Thymus (tissue), 11 donors: ENCODE measurements around the gene ZNF740. TPM values are rescaled to one million over a fixed set of nuclear protein-coding genes. Genes with fewer than 3 reads are reported as not detected.

Experiments
- DNase-seq, 9 donors: peaks; one replicate each; pipeline ENCODE4 v3.0.0-alpha.2; 2013; ENCODE audit warnings: low spot score in 9 of 9, low read depth in 6 of 9, missing footprints in 1 of 9
- H3K27ac ChIP-seq, 2 donors: one replicate each; pipeline ENCODE4 v1.5.1; 2013; ENCODE audit warnings: control low read depth in 1 of 2, low read depth in 1 of 2, low read length in 1 of 2, mild to moderate bottlenecking in 1 of 2, moderate library complexity in 1 of 2
- H3K27me3 ChIP-seq, 2 donors: one replicate each; pipeline ENCODE4 v1.5.1; 2013; ENCODE audit warnings: low read length in 1 of 2; ENCODE audit not compliant: control insufficient read depth in 2 of 2, insufficient read depth in 1 of 2
- H3K36me3 ChIP-seq, 2 donors: one replicate each; pipeline ENCODE4 v1.5.1; 2013; ENCODE audit warnings: low read length in 1 of 2, mild to moderate bottlenecking in 1 of 2, moderate library complexity in 1 of 2; ENCODE audit not compliant: control insufficient read depth in 2 of 2, insufficient read depth in 2 of 2
- H3K4me1 ChIP-seq, 2 donors: one replicate each; pipeline ENCODE4 v1.5.1; 2013; ENCODE audit warnings: low read length in 2 of 2; ENCODE audit not compliant: control insufficient read depth in 2 of 2, insufficient read depth in 2 of 2
- H3K4me3 ChIP-seq, 2 donors: one replicate each; pipeline ENCODE4 v1.5.1; 2013; ENCODE audit warnings: low read length in 2 of 2, control low read depth in 1 of 2, mild to moderate bottlenecking in 1 of 2
- H3K9me3 ChIP-seq, 2 donors: one replicate each; pipeline ENCODE4 v1.5.1; 2013; ENCODE audit warnings: low read length in 1 of 2, mild to moderate bottlenecking in 1 of 2; ENCODE audit not compliant: control insufficient read depth in 2 of 2, insufficient read depth in 1 of 2
- WGBS: extraction: QIAGEN DNeasy Blood & Tissue Kit; methylation state at CpG from one replicate; pipeline ENCODE4 v1.1.7; 2013; 5-methylcytosine and 5-hydroxymethylcytosine counted together
- polyA plus RNA-seq: library from polyadenylated mRNA; stranded (reverse); fragments of 200-250 nt; gene quantifications from one replicate; pipeline ENCODE4 v1.2.3, GENCODE V29; 2013
- total RNA-seq: library from RNA; stranded (reverse); fragments of 120-200 nt; gene quantifications from one replicate; pipeline ENCODE4 v1.2.4, GENCODE V29; 2013
- donor health status: healthy.

ZNF740 gene
- total and polyA plus RNA-seq, 2 donors, result 10.3 to 22.6 TPM

GRCh38 chr12:53204351-53204750 lies 23.8 kb downstream of the ZNF740 start:
- Histone ChIP-seq H3K27ac (no peak overlapping the region), H3K27me3 (no peaks in the 10 kb centered on the region), H3K4me3 (no peak overlapping the region), H3K9me3 (no peaks in the 10 kb centered on the region), H3K36me3 (no peaks in the 10 kb centered on the region), H3K4me1 (peaks cover 14 to 58% of the 10 kb centered on the region in 2 donors)
- no peak for DNase-seq
- 100% methylated on average over 1 of the region's 1 CpG for WGBS

GRCh38 chr12:53205747-53206419 lies 25.4 kb downstream of the ZNF740 start:
- 57% methylated on average over 7 of the region's 7 CpGs for WGBS

GRCh38 chr12:53207042-53207441 lies 26.5 kb downstream of the ZNF740 start, which contains the start of gene ITGB7:
Gene ITGB7, minus strand, starts transcription at chr12:53207251. Its CDS starts 6,808 bp downstream, at chr12:53200443.
- WGBS, result 14% methylated on average over 5 of the region's 5 CpGs
- peaks cover 9 to 39% of the 10 kb centered on the region in 2 donors for H3K4me1 ChIP-seq
- DNase-seq, result peak in 3 of 9 donors; percentile 51 to 81 (median 71)
- no peaks in the 10 kb centered on the region for H3K27me3 ChIP-seq
- H3K9me3 ChIP-seq, result no peaks in the 10 kb centered on the region
- H3K27ac ChIP-seq, result peak within 1 kb of the TSS; percentile 59 to 67
- H3K36me3 ChIP-seq, result peaks cover 4 to 7% of the 10 kb centered on the region in 2 donors
- H3K4me3 ChIP-seq, result peak within 1 kb of the TSS; percentile 14 to 31

More at GRCh38 chr12:53205747-53206419, 25.4 kb downstream of the ZNF740 start:
- Histone ChIP-seq H3K4me3 (no peak overlapping the region), H3K27me3 (no peaks in the 10 kb centered on the region), H3K36me3 (peaks cover 0 to 3% of the 10 kb centered on the region in 2 donors), H3K9me3 (no peaks in the 10 kb centered on the region), H3K27ac (peak overlapping the region in 1 of 2 donors; percentile 31), H3K4me1 (peaks cover 12 to 44% of the 10 kb centered on the region in 2 donors)
- DNase-seq, result no peak

- Histone ChIP-seq H3K4me1 (peaks cover 9 to 41% of the 10 kb centered on the region in 2 donors), H3K27me3 (no peaks in the 10 kb centered on the region)
- WGBS, result 60% methylated on average over 2 of the region's 2 CpGs
These were observed 27.9 kb downstream of the ZNF740 start for GRCh38 chr12:53208435-53208834.

DNA sequence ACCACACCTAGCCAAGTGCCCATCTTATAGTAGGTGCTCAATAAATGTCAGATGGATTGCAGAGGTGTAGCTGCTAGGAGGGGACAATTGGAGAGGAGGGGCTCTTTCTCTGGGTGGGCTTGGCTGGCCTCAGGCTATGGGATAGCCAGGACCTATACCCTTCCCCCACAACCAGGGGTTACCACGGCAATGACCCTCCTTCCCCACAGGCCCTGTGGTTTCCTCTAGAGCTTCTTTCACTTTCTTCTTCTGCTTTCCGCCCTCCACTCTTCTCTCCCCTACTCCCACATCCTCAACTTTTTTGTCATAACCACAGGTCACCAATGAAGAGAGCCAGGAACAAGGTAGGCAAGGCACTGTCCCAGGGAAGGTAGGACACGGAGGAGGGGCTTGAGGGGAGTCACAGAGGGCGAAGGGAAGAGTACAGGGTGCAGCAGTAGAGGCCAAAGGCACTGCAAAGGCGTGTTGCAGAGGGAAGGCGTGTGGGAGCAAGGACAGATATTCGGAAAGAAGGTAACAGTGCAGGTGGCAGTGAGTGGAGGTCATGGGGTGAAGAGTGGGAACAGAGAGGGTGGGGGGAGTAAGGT lies 28.4 kb downstream of the ZNF740 start:
- DNase-seq, result peak in 2 of 9 donors; percentile 44 to 57
- H3K36me3 ChIP-seq, result peaks cover 4 to 13% of the 10 kb centered on the region in 2 donors
- peak overlapping the region in 1 of 2 donors; percentile 50 for H3K27ac ChIP-seq
- H3K4me3 ChIP-seq, result no peak overlapping the region
- H3K9me3 ChIP-seq, result no peaks in the 10 kb centered on the region
- no peaks in the 10 kb centered on the region for H3K27me3 ChIP-seq
- 20% methylated on average over 7 of the region's 7 CpGs for WGBS
- H3K4me1 ChIP-seq, result peaks cover 9 to 44% of the 10 kb centered on the region in 2 donors

More at GRCh38 chr12:53208435-53208834, 27.9 kb downstream of the ZNF740 start:
- H3K9me3 ChIP-seq, result no peaks in the 10 kb centered on the region
- peaks cover 4 to 13% of the 10 kb centered on the region in 2 donors for H3K36me3 ChIP-seq
- no peak overlapping the region for H3K4me3 ChIP-seq
- peak in 1 of 9 donors; percentile 4 for DNase-seq
- peak overlapping the region in 1 of 2 donors; percentile 50 for H3K27ac ChIP-seq

DNA sequence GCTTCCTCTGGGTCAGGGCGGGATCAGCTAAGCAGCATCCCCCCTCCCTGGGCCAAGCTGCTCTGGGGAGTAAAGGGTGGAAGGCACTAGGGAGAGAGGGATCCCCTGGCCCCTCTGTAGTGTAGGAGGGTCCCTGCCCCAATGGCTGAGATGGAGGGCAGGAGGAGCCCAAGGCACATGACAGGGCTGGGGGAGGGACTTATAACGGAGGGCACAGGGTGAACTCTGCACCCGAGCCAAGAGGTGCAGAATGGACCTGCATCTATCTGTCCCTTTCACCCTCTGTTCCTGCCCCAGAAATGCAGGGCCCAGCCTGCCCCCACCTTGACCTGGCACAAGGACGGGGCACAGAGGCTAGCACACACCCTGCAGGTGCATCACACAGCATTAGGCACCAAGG lies 30.3 kb downstream of the ZNF740 start:
- H3K4me3 ChIP-seq, result no peak overlapping the region
- no peak for DNase-seq
- H3K36me3 ChIP-seq, result peaks cover 7 to 17% of the 10 kb centered on the region in 2 donors

DNA sequence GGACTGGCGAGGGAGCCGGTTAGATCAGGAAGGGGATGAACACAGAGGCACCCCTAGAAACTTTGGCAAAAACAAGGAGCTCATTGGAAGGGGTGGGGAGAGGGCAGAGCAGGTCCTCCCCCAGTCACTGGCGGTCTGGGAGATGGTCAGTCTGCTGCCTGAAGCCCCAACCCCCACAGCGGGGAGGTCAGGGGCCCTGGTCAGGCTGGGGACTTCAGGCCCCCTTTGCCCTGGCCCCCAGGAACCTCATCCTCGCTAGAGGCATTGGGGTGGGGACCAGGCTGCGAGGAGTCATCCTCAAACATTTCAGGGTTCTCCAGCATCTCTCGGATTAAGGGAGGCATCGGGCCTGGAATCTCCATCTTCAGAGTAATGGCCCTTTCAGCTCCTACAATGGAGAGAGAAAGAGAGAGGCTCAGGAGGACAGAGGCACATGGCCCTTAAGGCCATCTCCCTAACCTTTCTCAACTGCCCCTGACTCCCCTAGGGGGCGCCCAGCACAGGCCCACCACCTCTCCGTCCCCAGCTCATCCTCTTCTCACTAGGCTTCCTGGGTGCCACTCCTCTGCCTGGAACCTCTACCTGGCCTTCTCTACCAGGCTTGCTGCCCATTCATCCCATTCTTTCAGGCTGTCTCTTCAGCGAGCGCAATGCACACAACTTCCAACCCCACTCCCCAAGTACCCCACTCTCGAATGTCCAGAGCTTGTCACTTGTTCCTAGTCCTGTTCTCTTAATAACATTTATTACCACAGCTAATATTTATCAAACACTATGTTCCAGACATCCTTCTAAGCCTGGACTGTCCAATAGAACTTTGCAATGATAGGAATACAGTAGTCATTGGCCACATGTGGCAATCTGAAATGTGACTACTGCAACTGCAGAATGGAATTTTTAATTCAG lies 31.2 kb downstream of the ZNF740 start:
- Histone ChIP-seq H3K36me3 (peaks cover 7 to 17% of the 10 kb centered on the region in 2 donors), H3K4me1 (peaks cover 9 to 41% of the 10 kb centered on the region in 2 donors), H3K27me3 (peaks cover 0 to 4% of the 10 kb centered on the region in 2 donors), H3K27ac (no peak overlapping the region), H3K9me3 (no peaks in the 10 kb centered on the region), H3K4me3 (no peak overlapping the region)
- no peak for DNase-seq
- 92% methylated on average over 13 of the region's 13 CpGs for WGBS

More for the DNA sequence above, 30.3 kb downstream of the ZNF740 start:
- H3K9me3 ChIP-seq, result no peaks in the 10 kb centered on the region
- H3K27ac ChIP-seq, result no peak overlapping the region
- H3K27me3 ChIP-seq, result no peaks in the 10 kb centered on the region
- H3K4me1 ChIP-seq, result peaks cover 9 to 42% of the 10 kb centered on the region in 2 donors
- 93% methylated on average over 4 of the region's 4 CpGs for WGBS

DNA sequence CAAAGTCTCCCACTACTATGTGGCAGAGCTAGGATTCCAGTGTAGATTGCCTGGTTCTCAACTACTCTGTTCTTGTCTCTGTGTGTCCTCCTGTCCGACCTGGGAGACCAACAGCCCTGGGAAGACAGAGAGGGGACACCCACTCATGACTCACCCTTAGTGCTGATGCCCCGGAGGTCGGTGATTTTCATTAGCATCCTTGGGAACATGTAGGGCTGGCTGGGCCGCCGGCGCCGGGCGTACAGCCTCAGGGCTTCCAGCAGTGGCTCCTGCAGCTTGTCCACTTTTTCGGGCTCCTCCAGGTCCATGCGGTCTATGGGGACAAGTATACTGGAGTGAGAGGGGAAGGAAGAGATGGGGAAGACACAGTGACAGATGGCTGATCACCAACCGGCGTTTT lies 32.4 kb downstream of the ZNF740 start:
- H3K4me1 ChIP-seq, result peaks cover 5 to 41% of the 10 kb centered on the region in 2 donors
- DNase-seq, result no peak
- no peak overlapping the region for H3K4me3 ChIP-seq
- H3K27ac ChIP-seq, result no peak overlapping the region
- H3K9me3 ChIP-seq, result peaks cover 0 to 6% of the 10 kb centered on the region in 2 donors
- WGBS, result 71% methylated on average over 12 of the region's 12 CpGs
- peaks cover 0 to 16% of the 10 kb centered on the region in 2 donors for H3K27me3 ChIP-seq
- H3K36me3 ChIP-seq, result peaks cover 7 to 17% of the 10 kb centered on the region in 2 donors
